Testis (tissue), 2 donors: ENCODE measurements around the gene KLF1.

Experiments used
- CTCF ChIP-seq, 3 experiments: fragments of 450-650 bp in 2 of 3; fragments of 200-600 bp in 1 of 3; sonication (generic) in 1 of 3; IDR thresholded peaks; one replicate each; pipeline ENCODE4 v1.5.1; 2016 to 2019; ENCODE audit warnings: antibody characterized with exemption in 3 of 3, mild to moderate bottlenecking in 2 of 3, moderate library complexity in 1 of 3
- POLR2A ChIP-seq: fragments of 450-650 bp; IDR thresholded peaks from one replicate; pipeline ENCODE4 v1.6.1; 2017; ENCODE audit warnings: antibody characterized with exemption, mild to moderate bottlenecking, moderate library complexity

DNA sequence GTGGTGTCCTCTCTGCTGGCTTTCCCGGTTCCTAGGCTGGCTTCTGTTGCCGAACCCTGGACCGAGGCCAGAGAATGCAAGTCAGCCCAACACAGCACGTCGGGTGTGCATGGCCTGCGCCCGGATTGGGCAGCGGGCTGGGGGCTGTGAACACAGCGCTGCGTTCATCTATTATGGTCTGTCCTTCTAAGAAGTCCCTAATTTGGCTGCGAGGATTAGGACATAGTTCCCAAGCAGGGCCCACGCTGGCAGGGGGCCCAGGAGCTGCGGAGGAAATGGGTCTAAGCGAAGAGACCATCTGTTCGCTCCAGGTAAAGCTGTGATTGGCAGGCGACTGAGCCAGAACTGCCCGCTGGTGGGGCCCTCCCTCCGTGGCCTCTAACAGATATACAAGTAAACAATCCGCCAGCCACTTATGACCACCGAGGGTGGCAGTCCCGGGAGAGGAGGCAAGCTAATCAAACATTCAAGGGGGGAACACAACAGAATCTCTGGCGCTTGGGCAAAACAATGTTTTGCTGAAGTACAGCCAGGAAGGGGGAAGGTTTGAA is 26.1 kb upstream of the KLF1 start:
- TF ChIP-seq CTCF (IDR thresholded peaks at IDR 0.05) (no peak), POLR2A (no peak)
